Measurements from ENCODE around the gene MRPL57. TPM values are rescaled to one million over a fixed set of nuclear protein-coding genes. Genes with fewer than 3 reads are reported as not detected.
"Not testable (repeated sequence)": the region's sequence is repeated elsewhere in the genome, so short reads cannot be mapped to it uniquely, and the experiment has no call there.

Gene MRPL57
- total and polyA plus RNA-seq, 2 of the 8 experiments (the other 6 are each of a cell fraction or from before 2014, with no cell fraction given), result 29.9 to 34.1 TPM

GRCh38 chr13:21197606-21198225 lies 21.3 kb downstream of the MRPL57 start:
- H4K91ac ChIP-seq (replicated peaks; ENCODE audit: insufficient read length, low read length); H4K20me1 ChIP-seq (replicated peaks in 1 of 2; ENCODE audit: control insufficient read depth in 1 of 2, insufficient read depth in 2 of 2, low read length in 2 of 2); H3K4ac ChIP-seq (replicated peaks; ENCODE audit: insufficient read length, low read depth, low read length); H3K79me2 ChIP-seq (ENCODE audit: control insufficient read depth in 1 of 2, insufficient read depth in 2 of 2, low read length in 2 of 2); H3K18ac ChIP-seq (ENCODE audit: extremely low read depth, low read length); H2AFZ ChIP-seq (ENCODE audit: low read length); H3K23me2 ChIP-seq (ENCODE audit: low read depth, low read length); H3K36me3 ChIP-seq (ENCODE audit: control insufficient read depth in 2 of 4, insufficient read depth in 4 of 4, low read length in 3 of 4); H3K27ac ChIP-seq (ENCODE audit: low read depth, low read length); H2BK120ac ChIP-seq (replicated peaks; ENCODE audit: low read depth, low read length); CTCF ChIA-PET (ENCODE audit: partially characterized antibody); H4K5ac ChIP-seq (ENCODE audit: insufficient read length, low read depth, low read length); H2BK5ac ChIP-seq (ENCODE audit: low read depth, low read length); H2AK5ac ChIP-seq (ENCODE audit: low read depth, low read length); H3K4me3 ChIP-seq (ENCODE audit: extremely low read depth in 1 of 4, insufficient read depth in 2 of 4, low read depth in 3 of 4, low read length in 4 of 4); H3K14ac ChIP-seq (ENCODE audit: insufficient read length); H3K4me2 ChIP-seq (ENCODE audit: insufficient read depth in 1 of 2, low read depth in 2 of 2, low read length in 2 of 2); H3K27me3 ChIP-seq (replicated peaks in 1 of 4; ENCODE audit: control insufficient read depth in 3 of 4, extremely low read depth in 1 of 4, insufficient read depth in 3 of 4, low read length in 3 of 4); H3K4me1 ChIP-seq (replicated peaks in 1 of 4; ENCODE audit: control insufficient read depth in 3 of 4, insufficient read depth in 4 of 4, low read length in 3 of 4); H3K79me1 ChIP-seq (ENCODE audit: low read depth, low read length); H4K8ac ChIP-seq (ENCODE audit: extremely low read depth, insufficient read depth, low read length); DNase-seq (ENCODE audit: low read depth in 1 of 2, low spot score in 2 of 2); H3K56ac ChIP-seq (replicated peaks; ENCODE audit: insufficient read length, low read depth, low read length); H2BK15ac ChIP-seq (ENCODE audit: low read length); FAIRE-seq; H2BK20ac ChIP-seq (ENCODE audit: low read length); H3K9ac ChIP-seq (replicated peaks in 1 of 4; ENCODE audit: extremely low read depth in 1 of 4, low read depth in 3 of 4, low read length in 3 of 4); H2BK12ac ChIP-seq (ENCODE audit: low read depth, low read length); H3K23ac ChIP-seq (ENCODE audit: insufficient read length): not testable (repeated sequence)
- WGBS, 2 experiments (ENCODE audit: extremely low coverage in 1 of 2, insufficient coverage in 1 of 2, insufficient read length in 1 of 2, insufficient replicate concordance in 2 of 2, low coverage in 1 of 2, low lambda C conversion rate in 2 of 2, missing lambda C conversion rate in 1 of 2), result 95% methylated on average over 8 of the region's 9 CpGs; no CpG with 5 or more reads in 1 of the 2 experiments
- peaks cover 11 to 19% of the 10 kb centered on the region in 2 experiments for H3K9me3 ChIP-seq (ENCODE audit: insufficient read depth in 2 of 2, low read depth in 1 of 2, low read length in 1 of 2)
- POLR2A ChIA-PET (ENCODE audit: partially characterized antibody), result interaction anchor here (0.7 kb wide), 1 partner anchor 367 kb away, joined by 3 read pairs; no protein-coding TSS in a partner anchor

- H3K14ac ChIP-seq (ENCODE audit: insufficient read length); H3K18ac ChIP-seq (ENCODE audit: extremely low read depth, low read length); H4K5ac ChIP-seq (ENCODE audit: insufficient read length, low read depth, low read length); H2BK15ac ChIP-seq (ENCODE audit: low read length); H3K79me1 ChIP-seq (ENCODE audit: low read depth, low read length); H3K56ac ChIP-seq (replicated peaks; ENCODE audit: insufficient read length, low read depth, low read length); CTCF ChIA-PET (ENCODE audit: partially characterized antibody); H2BK5ac ChIP-seq (ENCODE audit: low read depth, low read length); H4K91ac ChIP-seq (replicated peaks; ENCODE audit: insufficient read length, low read length); H2AFZ ChIP-seq (ENCODE audit: low read length); H3K9ac ChIP-seq (replicated peaks in 1 of 4; ENCODE audit: extremely low read depth in 1 of 4, low read depth in 3 of 4, low read length in 3 of 4); H4K20me1 ChIP-seq (replicated peaks in 1 of 2; ENCODE audit: control insufficient read depth in 1 of 2, insufficient read depth in 2 of 2, low read length in 2 of 2); H3K27ac ChIP-seq (ENCODE audit: low read depth, low read length); H3K36me3 ChIP-seq (ENCODE audit: control insufficient read depth in 2 of 4, insufficient read depth in 4 of 4, low read length in 3 of 4); H3K27me3 ChIP-seq (replicated peaks in 1 of 4; ENCODE audit: control insufficient read depth in 3 of 4, extremely low read depth in 1 of 4, insufficient read depth in 3 of 4, low read length in 3 of 4); H3K4me1 ChIP-seq (replicated peaks in 1 of 4; ENCODE audit: control insufficient read depth in 3 of 4, insufficient read depth in 4 of 4, low read length in 3 of 4); H2BK12ac ChIP-seq (ENCODE audit: low read depth, low read length); DNase-seq (ENCODE audit: low read depth in 1 of 2, low spot score in 2 of 2); H3K4me3 ChIP-seq (ENCODE audit: extremely low read depth in 1 of 4, insufficient read depth in 2 of 4, low read depth in 3 of 4, low read length in 4 of 4); FAIRE-seq; H3K4me2 ChIP-seq (ENCODE audit: insufficient read depth in 1 of 2, low read depth in 2 of 2, low read length in 2 of 2); H3K23ac ChIP-seq (ENCODE audit: insufficient read length); H3K23me2 ChIP-seq (ENCODE audit: low read depth, low read length); H4K8ac ChIP-seq (ENCODE audit: extremely low read depth, insufficient read depth, low read length); H3K4ac ChIP-seq (replicated peaks; ENCODE audit: insufficient read length, low read depth, low read length); H2AK5ac ChIP-seq (ENCODE audit: low read depth, low read length); H3K79me2 ChIP-seq (ENCODE audit: control insufficient read depth in 1 of 2, insufficient read depth in 2 of 2, low read length in 2 of 2); H2BK120ac ChIP-seq (replicated peaks; ENCODE audit: low read depth, low read length); H2BK20ac ChIP-seq (ENCODE audit: low read length): not testable (repeated sequence)
- POLR2A ChIA-PET (ENCODE audit: partially characterized antibody), result interaction anchor here (0.7 kb wide), 1 partner anchor 366 kb away, joined by 3 read pairs; no protein-coding TSS in a partner anchor
- H3K9me3 ChIP-seq (ENCODE audit: insufficient read depth in 2 of 2, low read depth in 1 of 2, low read length in 1 of 2), result peaks cover 11 to 19% of the 10 kb centered on the region in 2 experiments
- 92% methylated on average over 4 of the region's 4 CpGs; no CpG with 5 or more reads in 1 of the 2 experiments for WGBS, 2 experiments (ENCODE audit: extremely low coverage in 1 of 2, insufficient coverage in 1 of 2, insufficient read length in 1 of 2, insufficient replicate concordance in 2 of 2, low coverage in 1 of 2, low lambda C conversion rate in 2 of 2, missing lambda C conversion rate in 1 of 2)
Observed at GRCh38 chr13:21198391-21198790, 21.9 kb downstream of the MRPL57 start.

Data from H1 (cell line).